Ovary (tissue), 10 donors: Measurements from ENCODE around the gene LHX8. TPM values are rescaled to one million over a fixed set of nuclear protein-coding genes. Genes with fewer than 3 reads are reported as not detected.

Experiments
- DNase-seq, 5 donors: peaks; one replicate each; pipeline ENCODE4 v3.0.0-alpha.2; 2019 to 2020
- H3K27ac ChIP-seq, 2 donors: fragments of 200-600 bp; one replicate each; pipeline versions ENCODE4 v1.5.1 to v1.8.0; 2019 to 2022
- H3K27me3 ChIP-seq: fragments of 200-600 bp; one replicate; pipeline ENCODE4 v1.8.0; 2022
- H3K36me3 ChIP-seq: fragments of 200-600 bp; sonication (generic); one replicate; pipeline ENCODE4 v1.5.1; 2019
- H3K4me1 ChIP-seq: one replicate; pipeline ENCODE4 v1.8.1; 2013; ENCODE audit warnings: mild to moderate bottlenecking, moderate library complexity; ENCODE audit not compliant: insufficient read depth
- H3K4me3 ChIP-seq: fragments of 200-600 bp; sonication (generic); one replicate; pipeline ENCODE4 v1.5.1; 2017
- H3K9me3 ChIP-seq, 2 donors: fragments of 200-600 bp in 1 of 2; sonication (generic) in 1 of 2; one replicate each; pipeline versions ENCODE4 v1.5.1 to v1.8.1; 2013 to 2019; ENCODE audit warnings: mild to moderate bottlenecking in 1 of 2, moderate library complexity in 1 of 2
- CTCF ChIP-seq, 3 donors: fragments of 450-650 bp in 2 of 3; fragments of 200-600 bp in 1 of 3; IDR thresholded peaks; one replicate each; pipeline versions ENCODE4 v1.5.1 to v1.8.0; 2016 to 2022; ENCODE audit warnings: antibody characterized with exemption in 3 of 3, mild to moderate bottlenecking in 1 of 3
- EP300 ChIP-seq: sonication (generic); formaldehyde crosslinking; IDR thresholded peaks from one replicate; pipeline ENCODE4 v1.6.1; 2017; ENCODE audit warnings: antibody characterized with exemption
- POLR2A ChIP-seq: fragments of 450-650 bp; IDR thresholded peaks from one replicate; pipeline ENCODE4 v1.6.1; 2017; ENCODE audit warnings: antibody characterized with exemption, mild to moderate bottlenecking, moderate library complexity
- WGBS, 3 donors: extraction: QIAGEN DNeasy Blood & Tissue Kit in 1 of 3; methylation state at CpG; one replicate each; pipeline versions ENCODE4 v1.1.5 to v1.1.7; 2013 to 2017; 5-methylcytosine and 5-hydroxymethylcytosine counted together
- intact Hi-C, 4 donors: fragments of 100-400 bp; cut with DNase I; formaldehyde crosslinking; loops; one replicate each; pipeline versions ENCODE4 v1.11.0 to v1.15.1; 2022 to 2023
- long read RNA-seq, 3 donors: library from polyadenylated mRNA in 2 of 3; unstranded in 2 of 3; transcript quantifications; one replicate each; pipeline ENCODE4 v2.0.0 and lab custom pipeline, GENCODE V29; 2021 to 2026
- polyA plus RNA-seq, 2 donors: library from polyadenylated mRNA; stranded (reverse); fragments of 200-250 nt in 1 of 2; fragments of 350-450 nt in 1 of 2; fragmentation: Illumina TruSeq in 1 of 2; extraction: RNeasy Lipid Tissue Mini Kit (QIAGEN cat#74804) in 1 of 2; gene quantifications; one replicate each; pipeline ENCODE4 v1.2.3, GENCODE V29; 2013 to 2014
- total RNA-seq, 7 donors: library from RNA; depleted of rRNA in 2 of 7; stranded (reverse); fragments of >200 nt in 2 of 7; fragmentation: NEBNext Ultra II Directional in 3 of 7; extraction: Animal tissue kit (Norgen Biotek cat#: 25700) in 3 of 7; gene quantifications; one replicate each; pipeline versions ENCODE4 v1.1.0 to v1.2.4, GENCODE V29; 2016 to 2023
- donor health status: DM: no; HTN: no; CAD: no; lungs with moderate emphysema.
- donor health status: DM: no; HTN: no; CAD: no.
- donor health status: Bipolar disorder and iron deficiency.
- donor health status: DM: yes; HTN: yes; CAD: no.
- donor health status: DM: no; HTN: no; CAD: no.
- donor health status: DM: yes; HTN: yes; CAD: no.

Gene LHX8
- not detected for total RNA-seq
- polyA plus RNA-seq = under 1 TPM in 1 of 2 donors, not detected in 1; 0.67 TPM
- long read RNA-seq, donor 1 = 0 reads
- long read RNA-seq, donor 2, partial matches to known transcripts = 5 of 7 reads
- long read RNA-seq, donor 2, other reads (novel, unspliced or antisense) = 0 of 7 reads
- long read RNA-seq, donor 3 = 0 reads

DNA sequence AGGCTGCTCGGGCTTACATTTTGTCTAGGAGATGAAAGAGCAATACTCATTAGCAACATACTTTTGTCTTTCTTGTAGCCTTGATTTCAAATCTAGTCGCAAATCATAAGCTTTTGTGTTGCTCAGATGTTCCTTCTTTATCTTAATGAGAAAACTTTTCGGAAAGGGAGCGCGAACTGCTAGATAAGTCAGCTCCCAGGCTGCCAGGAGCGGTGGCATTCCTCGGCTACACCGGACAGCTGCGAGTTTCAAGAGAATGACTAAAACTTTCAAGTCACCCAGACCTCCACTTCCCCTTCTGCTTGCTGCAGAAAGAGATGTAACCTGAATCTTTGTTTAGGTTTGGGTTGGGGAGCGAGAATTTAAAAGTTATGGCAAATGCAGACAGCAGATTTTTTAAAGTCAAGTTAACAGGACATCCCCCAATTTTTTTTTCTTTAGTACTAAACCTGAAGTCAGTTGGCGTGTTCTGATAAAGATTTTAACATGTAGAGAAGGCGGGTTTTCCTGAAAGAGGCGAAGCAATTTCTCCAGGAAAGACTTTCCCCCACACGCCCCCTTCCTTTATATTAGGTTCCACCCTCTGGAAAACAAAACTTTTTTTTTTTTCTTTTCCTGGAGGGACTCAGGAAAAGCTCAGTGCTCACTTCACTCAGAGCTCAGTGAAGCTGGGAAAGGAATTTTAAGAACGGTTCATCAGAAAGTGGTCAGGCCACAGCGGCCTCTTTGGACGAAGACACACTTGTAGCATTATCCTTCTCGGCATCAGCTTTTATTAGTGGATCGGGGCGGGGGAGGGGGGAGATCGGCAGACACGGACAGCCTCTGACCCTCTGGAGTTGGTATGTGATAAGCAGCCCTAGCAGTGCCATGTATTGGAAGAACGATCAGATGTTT lies at the start of gene LHX8:
Gene LHX8 (plus strand): TSS at position 639 of the 897 bp plus-strand sequence. CDS start 2,227 bp downstream, outside the sequence.
- Histone ChIP-seq H3K9me3 (no peaks in the 10 kb centered on the region), H3K27ac (no peak within 1 kb of the TSS), H3K4me1 (no peaks in the 10 kb centered on the region), H3K36me3 (no peaks in the 10 kb centered on the region), H3K27me3 (peaks cover 4% of the 10 kb centered on the region), H3K4me3 (no peak within 1 kb of the TSS)
- 13 to 14% (median 13%) methylated on average over 23 of the region's 23 CpGs for WGBS, 3 donors
- intact Hi-C loops = no loop called here
- TF ChIP-seq CTCF (IDR thresholded peaks at IDR 0.05) = no peak
- no peak for TF ChIP-seq POLR2A
- no peak for TF ChIP-seq EP300
- no peak for DNase-seq

DNA sequence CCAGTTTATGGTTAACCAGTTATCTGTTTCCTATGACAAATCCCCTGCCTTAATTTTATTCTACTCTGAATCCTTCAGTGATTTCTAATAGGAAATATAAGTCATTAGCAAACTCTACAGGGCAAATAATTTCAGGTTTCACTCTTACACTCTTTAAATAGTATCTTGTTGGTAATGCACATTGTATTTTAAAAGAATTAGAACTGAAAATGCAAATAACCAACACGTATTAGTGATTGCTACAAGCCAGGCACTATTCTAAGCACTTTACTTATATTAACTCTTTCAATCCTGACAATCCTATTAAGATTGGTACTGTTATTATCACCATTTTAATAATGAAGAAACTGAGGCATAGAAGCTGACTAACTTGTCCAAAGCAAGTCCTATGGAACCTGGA lies 48.3 kb upstream of the LHX8 start:
- 20 to 52% (median 31%) methylated on average over 1 of the region's 1 CpG for WGBS, 3 donors
- no peak overlapping the region for H3K27ac ChIP-seq
- intact Hi-C loops = no loop called here
- H3K27me3 ChIP-seq = no peaks in the 10 kb centered on the region
- no peaks in the 10 kb centered on the region for H3K36me3 ChIP-seq
- H3K4me1 ChIP-seq = no peaks in the 10 kb centered on the region
- no peak for DNase-seq
- H3K4me3 ChIP-seq = no peak overlapping the region
- H3K9me3 ChIP-seq = no peaks in the 10 kb centered on the region
- TF ChIP-seq POLR2A = no peak
- TF ChIP-seq EP300 = no peak
- no peak for TF ChIP-seq CTCF (IDR thresholded peaks at IDR 0.05)

GRCh38 chr1:75087278-75087677 lies 46.9 kb upstream of the LHX8 start:
- TF ChIP-seq POLR2A (no peak), EP300 (no peak)
- Histone ChIP-seq H3K27ac (no peak overlapping the region), H3K4me1 (no peaks in the 10 kb centered on the region), H3K4me3 (no peak overlapping the region), H3K9me3 (no peaks in the 10 kb centered on the region), H3K27me3 (no peaks in the 10 kb centered on the region), H3K36me3 (no peaks in the 10 kb centered on the region)
- DNase-seq = no peak
- intact Hi-C loops = no loop called here
- 84 to 87% (median 87%) methylated on average over 2 of the region's 2 CpGs for WGBS, 3 donors

- H3K9me3 ChIP-seq = no peaks in the 10 kb centered on the region
- no peak for DNase-seq
- H3K27ac ChIP-seq = no peak overlapping the region
- H3K36me3 ChIP-seq = no peaks in the 10 kb centered on the region
- intact Hi-C loops = no loop called here
- H3K27me3 ChIP-seq = no peaks in the 10 kb centered on the region
- H3K4me1 ChIP-seq = no peaks in the 10 kb centered on the region
- no peak overlapping the region for H3K4me3 ChIP-seq
- TF ChIP-seq CTCF (IDR thresholded peaks at IDR 0.05) (no peak), EP300 (no peak), POLR2A (no peak)
- WGBS, 3 donors = 56 to 74% (median 65%) methylated on average over 3 of the region's 3 CpGs
Measured at GRCh38 chr1:75092141-75092540, 42.0 kb upstream of the LHX8 start.

DNA sequence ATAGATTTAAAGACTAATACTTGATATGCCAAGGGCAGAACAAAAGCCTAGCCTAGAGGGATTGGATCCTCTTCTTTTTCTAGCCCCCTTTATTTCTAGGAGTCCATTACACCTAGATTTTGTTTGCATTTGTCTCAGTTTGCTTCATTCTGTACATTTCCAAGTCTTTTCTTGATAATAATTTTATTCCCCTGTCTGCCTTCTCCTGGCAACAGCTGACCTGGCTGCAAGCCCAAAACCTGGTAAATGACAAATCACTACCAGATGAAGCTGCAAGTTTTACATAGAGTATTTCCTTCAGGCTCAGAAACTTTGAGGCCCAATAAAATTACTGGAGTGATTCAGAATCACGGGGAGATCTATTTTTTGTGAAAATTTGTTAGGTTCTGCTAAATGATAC lies 36.5 kb upstream of the LHX8 start:
- TF ChIP-seq EP300 = no peak
- no peak for TF ChIP-seq CTCF (IDR thresholded peaks at IDR 0.05)
- no peaks in the 10 kb centered on the region for H3K27me3 ChIP-seq
- H3K4me1 ChIP-seq = no peaks in the 10 kb centered on the region
- intact Hi-C loops = no loop called here
- no peak overlapping the region for H3K4me3 ChIP-seq
- 9 to 16% (median 10%) methylated on average over 1 of the region's 1 CpG for WGBS, 3 donors
- H3K27ac ChIP-seq = no peak overlapping the region
- H3K9me3 ChIP-seq = no peaks in the 10 kb centered on the region
- no peak for DNase-seq
- H3K36me3 ChIP-seq = no peaks in the 10 kb centered on the region
